ENCODE results near the gene TP63.
A peak's percentile ranks its signal among the peaks of the same experiment; 100 is the strongest.

Gene TP63

GRCh38 chr3:189799366-189799765 lies 168.2 kb downstream of the TP63 start:
- DNase-seq (ENCODE audit: insufficient read length, low spot score) (no peak), FAIRE-seq (no peak)
- TF ChIP-seq POLR2A (IDR thresholded peaks at IDR 0.05; ENCODE audit: low read depth, low read length): no peak

- no peak for DNase-seq (ENCODE audit: insufficient read length, low spot score)
- no peak for TF ChIP-seq POLR2A (IDR thresholded peaks at IDR 0.05; ENCODE audit: low read depth, low read length)
- no peak for FAIRE-seq
Observed at GRCh38 chr3:189800436-189800835, 169.2 kb downstream of the TP63 start.

GRCh38 chr3:189803254-189803653 lies 172.1 kb downstream of the TP63 start:
- no peak for FAIRE-seq
- no peak for DNase-seq (ENCODE audit: insufficient read length, low spot score)
- no peak for TF ChIP-seq POLR2A (IDR thresholded peaks at IDR 0.05; ENCODE audit: low read depth, low read length)

- FAIRE-seq: peak; percentile 20
- TF ChIP-seq POLR2A (IDR thresholded peaks at IDR 0.05; ENCODE audit: low read depth, low read length): no peak
- DNase-seq (ENCODE audit: insufficient read length, low spot score): no peak
Observed at GRCh38 chr3:189805375-189806067, 174.3 kb downstream of the TP63 start.

- no peak for TF ChIP-seq POLR2A (IDR thresholded peaks at IDR 0.05; ENCODE audit: low read depth, low read length)
- DNase-seq (ENCODE audit: insufficient read length, low spot score): no peak
- FAIRE-seq: no peak
Observed at GRCh38 chr3:189806171-189806951, 175.2 kb downstream of the TP63 start.

GRCh38 chr3:189808246-189809007 lies 177.2 kb downstream of the TP63 start:
- FAIRE-seq (peak; percentile 41), DNase-seq (ENCODE audit: insufficient read length, low spot score) (no peak)
- TF ChIP-seq POLR2A (IDR thresholded peaks at IDR 0.05; ENCODE audit: low read depth, low read length): no peak

- no peak for TF ChIP-seq POLR2A (IDR thresholded peaks at IDR 0.05; ENCODE audit: low read depth, low read length)
- FAIRE-seq (peak; percentile 36), DNase-seq (ENCODE audit: insufficient read length, low spot score) (no peak)
Observed at GRCh38 chr3:189809583-189809982, 178.4 kb downstream of the TP63 start.

GRCh38 chr3:189812806-189813465 lies 181.7 kb downstream of the TP63 start:
- no peak for TF ChIP-seq POLR2A (IDR thresholded peaks at IDR 0.05; ENCODE audit: low read depth, low read length)
- FAIRE-seq (peak; percentile 20), DNase-seq (ENCODE audit: insufficient read length, low spot score) (no peak)

GRCh38 chr3:189813647-189814240 lies 182.6 kb downstream of the TP63 start:
- TF ChIP-seq POLR2A (IDR thresholded peaks at IDR 0.05; ENCODE audit: low read depth, low read length): no peak
- FAIRE-seq (no peak), DNase-seq (ENCODE audit: insufficient read length, low spot score) (no peak)

GRCh38 chr3:189820365-189820720 lies 189.2 kb downstream of the TP63 start:
- no peak for TF ChIP-seq POLR2A (IDR thresholded peaks at IDR 0.05; ENCODE audit: low read depth, low read length)
- DNase-seq (ENCODE audit: insufficient read length, low spot score) (no peak), FAIRE-seq (peak; percentile 89)

- no peak for TF ChIP-seq POLR2A (IDR thresholded peaks at IDR 0.05; ENCODE audit: low read depth, low read length)
- no peak for DNase-seq (ENCODE audit: insufficient read length, low spot score)
- FAIRE-seq: peak; percentile 82
Observed at GRCh38 chr3:189821262-189821661, 190.1 kb downstream of the TP63 start.

- FAIRE-seq (peak; percentile 66), DNase-seq (ENCODE audit: insufficient read length, low spot score) (no peak)
- no peak for TF ChIP-seq POLR2A (IDR thresholded peaks at IDR 0.05; ENCODE audit: low read depth, low read length)
Observed at GRCh38 chr3:189822726-189823125, 191.5 kb downstream of the TP63 start.

GRCh38 chr3:189824629-189825312 lies 193.6 kb downstream of the TP63 start:
- DNase-seq (ENCODE audit: insufficient read length, low spot score): peak; percentile 72
- TF ChIP-seq POLR2A (IDR thresholded peaks at IDR 0.05; ENCODE audit: low read depth, low read length): no peak
- FAIRE-seq: peak; percentile 99

Data from H54 (cell line).